ENCODE measurements around the gene WDR20.

WDR20 gene

DNA sequence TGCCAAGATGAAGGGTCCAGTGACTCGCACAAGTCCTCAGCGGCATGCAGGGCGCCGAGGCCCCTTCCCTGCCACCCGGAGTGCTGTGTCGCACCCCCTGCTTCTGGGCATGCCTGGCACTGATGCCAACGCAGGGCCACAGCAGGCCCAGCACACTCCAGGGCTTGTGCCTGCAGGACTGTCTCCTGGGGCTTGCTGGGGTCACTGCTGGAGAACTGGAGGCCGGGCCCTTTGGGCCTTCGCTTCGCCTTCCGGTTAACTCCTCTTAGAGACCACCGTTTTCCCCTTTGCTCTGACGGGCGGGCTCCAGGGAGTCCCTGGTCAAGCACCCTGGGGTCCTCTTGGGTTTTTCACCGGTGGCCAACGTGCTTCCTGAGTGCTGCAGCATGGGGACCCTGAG is 79.6 kb downstream of the WDR20 start:
- DNase-seq (ENCODE audit: low read depth, low spot score), result no peak

DNA sequence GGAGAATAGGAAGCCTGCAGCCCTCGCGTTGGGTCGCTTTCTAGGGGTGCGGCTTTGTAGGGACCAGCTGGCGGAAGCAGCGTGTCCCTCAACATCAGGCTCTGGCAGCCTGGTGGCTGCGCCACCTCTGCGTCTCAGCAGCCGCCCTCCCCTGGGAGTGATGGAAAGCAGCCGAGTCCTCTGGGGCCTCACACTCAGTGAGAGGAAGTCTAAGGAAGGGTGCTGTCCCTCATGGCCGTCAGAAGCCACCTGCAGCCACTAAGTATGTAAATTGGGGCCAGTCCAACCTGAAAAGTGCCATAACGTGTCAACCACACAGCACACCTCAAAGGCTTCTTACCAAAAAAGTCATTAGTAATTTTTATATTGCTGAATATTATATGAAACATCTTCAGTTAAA is 80.3 kb downstream of the WDR20 start:
- no peak for DNase-seq (ENCODE audit: low read depth, low spot score)

GRCh38 chr14:102221026-102221425 is 81.3 kb downstream of the WDR20 start:
- DNase-seq (ENCODE audit: low read depth, low spot score), result no peak

DNA sequence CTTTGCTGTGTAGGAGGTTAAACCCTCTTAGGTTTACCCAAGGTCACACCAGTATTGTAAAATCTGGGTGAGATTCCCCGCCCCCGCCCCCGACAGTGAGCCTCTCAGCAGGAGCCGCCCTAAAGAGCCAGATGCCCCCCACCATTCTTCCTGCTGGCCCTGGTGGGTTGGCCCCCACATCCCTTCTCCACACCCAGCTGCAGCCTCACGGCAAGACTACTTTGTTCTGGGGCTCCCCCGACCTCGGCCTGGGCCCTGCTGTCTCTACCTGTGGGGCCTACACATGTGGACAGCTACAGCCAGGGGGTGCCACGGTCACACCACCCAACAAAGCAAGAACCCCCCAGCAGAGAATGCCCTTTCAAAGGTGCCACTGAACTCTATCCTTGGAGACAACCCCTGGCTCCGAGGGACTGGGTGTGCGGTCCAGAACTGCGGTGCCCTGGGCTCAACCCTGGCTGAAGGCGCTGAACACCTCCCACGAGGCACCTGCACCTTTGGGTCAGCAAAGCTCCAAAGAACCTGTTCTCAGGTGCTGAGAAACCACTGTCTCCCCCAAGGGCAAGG is 82.4 kb downstream of the WDR20 start:
- DNase-seq (ENCODE audit: low read depth, low spot score), result no peak

GRCh38 chr14:102222751-102223150 is 83.1 kb downstream of the WDR20 start:
- DNase-seq (ENCODE audit: low read depth, low spot score), result no peak

- DNase-seq (ENCODE audit: low read depth, low spot score), result no peak
Observed at GRCh38 chr14:102223682-102224081, 84.0 kb downstream of the WDR20 start.

DNA sequence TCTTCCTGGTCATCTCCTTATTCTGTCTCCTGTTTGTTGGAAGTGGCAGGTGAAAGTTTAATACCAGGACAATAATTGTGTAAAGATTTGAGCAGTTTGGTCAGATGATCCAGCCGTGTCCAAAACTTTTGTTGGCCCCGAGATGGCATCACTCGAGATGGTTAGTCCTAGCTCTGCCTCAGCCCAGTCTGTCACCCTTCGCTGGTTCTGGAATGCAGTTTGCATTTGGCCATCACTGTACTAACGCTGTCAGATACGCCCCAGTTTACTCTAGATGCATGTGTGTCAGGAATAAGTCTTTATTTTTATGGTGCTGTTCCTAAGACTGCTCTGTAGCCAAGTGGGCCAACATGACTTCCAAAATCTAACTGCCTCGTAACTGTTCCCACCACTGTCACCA is 85.7 kb downstream of the WDR20 start:
- DNase-seq (ENCODE audit: low read depth, low spot score), result no peak

DNA sequence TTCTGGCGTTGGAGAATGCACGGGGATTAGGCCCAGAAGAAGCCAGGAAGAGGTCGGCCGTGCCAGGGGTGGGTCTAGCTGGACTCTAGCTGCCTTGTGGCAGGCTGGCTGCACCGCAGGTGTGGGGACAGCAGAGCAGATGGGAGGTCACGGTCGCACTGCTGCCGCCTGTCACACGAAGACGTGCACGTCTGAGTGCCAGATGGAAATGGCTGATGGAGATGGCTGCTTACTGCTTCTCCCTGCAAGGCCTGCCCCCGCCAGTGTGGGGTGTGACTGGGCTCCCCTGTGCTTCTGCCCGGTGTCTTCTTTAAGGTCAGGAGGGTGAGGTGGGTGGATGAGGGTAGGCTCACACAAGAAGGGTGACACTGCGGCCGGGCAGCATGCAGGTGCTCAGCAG is 86.2 kb downstream of the WDR20 start:
- no peak for DNase-seq (ENCODE audit: low read depth, low spot score)

GRCh38 chr14:102226356-102227125 is 86.8 kb downstream of the WDR20 start:
- no peak for DNase-seq (ENCODE audit: low read depth, low spot score)

DNA sequence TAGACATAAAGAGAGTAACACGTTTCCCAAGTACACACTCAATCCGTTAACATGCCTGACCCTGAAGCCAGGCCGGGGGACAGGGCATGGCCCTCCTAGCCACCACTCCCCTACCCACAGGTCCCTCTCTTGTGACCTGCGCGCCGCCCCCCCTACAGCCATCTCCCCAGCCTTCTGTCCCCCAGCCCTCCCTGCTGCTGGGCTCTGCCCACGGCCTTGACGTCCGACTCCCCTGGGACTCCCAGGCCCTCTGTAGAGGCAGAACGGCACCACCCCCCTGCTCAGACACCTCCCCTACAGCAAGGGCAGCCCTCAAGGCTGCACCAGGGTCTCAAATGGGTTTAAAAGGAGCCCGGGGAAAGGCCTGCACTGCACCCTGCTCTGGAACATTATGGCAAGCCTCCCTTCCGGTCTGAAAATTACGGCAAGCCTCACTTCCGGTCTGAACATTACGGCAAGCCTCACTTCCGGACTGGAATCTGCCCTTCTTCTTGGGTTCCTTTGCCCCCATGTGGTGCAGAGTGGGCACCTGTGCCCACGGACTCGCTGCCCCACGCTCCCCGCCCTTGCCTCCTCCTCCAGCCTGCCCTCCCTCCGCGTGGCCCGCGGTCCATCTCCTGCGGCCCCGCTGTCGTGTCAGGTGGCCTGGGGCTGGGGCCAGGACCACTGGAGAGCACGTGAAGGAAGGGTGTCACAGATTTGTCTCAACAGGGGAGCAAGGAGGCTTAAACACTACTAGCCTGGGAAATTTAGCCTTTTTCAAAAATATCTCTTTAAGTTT is 87.7 kb downstream of the WDR20 start:
- no peak for DNase-seq (ENCODE audit: low read depth, low spot score)

DNA sequence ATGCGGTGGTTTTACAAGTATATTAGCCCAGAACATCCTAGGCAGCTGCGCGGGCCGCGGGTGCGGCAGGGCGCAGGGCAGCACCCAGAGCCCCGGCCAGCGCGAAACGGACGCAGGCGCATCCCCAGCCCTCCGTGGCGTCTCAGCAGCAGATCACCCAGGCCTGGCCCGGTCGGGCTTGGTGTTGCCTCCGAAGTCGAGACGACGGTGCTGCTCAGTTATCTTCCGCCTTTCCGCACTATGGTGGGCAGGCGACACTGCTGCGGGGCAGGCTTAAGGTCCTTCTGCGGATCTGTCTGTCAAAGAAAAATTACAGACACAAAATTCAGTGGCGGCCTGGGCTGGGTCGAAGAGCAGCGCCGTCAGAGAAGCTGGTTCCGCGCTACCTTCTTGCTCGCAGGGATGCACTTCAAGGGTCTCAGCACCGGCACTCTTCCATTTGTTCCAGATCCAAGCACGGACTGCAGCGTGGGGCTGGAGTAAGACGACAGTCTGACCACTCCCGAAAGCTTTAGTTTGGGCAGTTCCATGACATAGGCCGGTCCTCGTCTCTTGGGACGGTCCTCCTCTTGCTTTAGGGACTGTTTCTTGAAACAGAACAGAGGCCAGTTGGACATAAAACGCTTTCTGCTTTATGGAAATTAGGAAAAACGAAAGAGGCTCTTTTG is 89.5 kb downstream of the WDR20 start:
- no peak for DNase-seq (ENCODE audit: low read depth, low spot score)

- no peak for DNase-seq (ENCODE audit: low read depth, low spot score)
Observed at GRCh38 chr14:102229739-102230092, 90.0 kb downstream of the WDR20 start.

GRCh38 chr14:102230481-102231210 is 90.9 kb downstream of the WDR20 start:
- no peak for DNase-seq (ENCODE audit: low read depth, low spot score)

- no peak for DNase-seq (ENCODE audit: low read depth, low spot score)
Observed at GRCh38 chr14:102231476-102232347, 92.0 kb downstream of the WDR20 start.

GRCh38 chr14:102232348-102232625 is 92.6 kb downstream of the WDR20 start:
- DNase-seq (ENCODE audit: low read depth, low spot score), result no peak

- no peak for DNase-seq (ENCODE audit: low read depth, low spot score)
Observed at GRCh38 chr14:102233081-102233480, 93.4 kb downstream of the WDR20 start.

GRCh38 chr14:102234331-102235264 is 94.9 kb downstream of the WDR20 start:
- DNase-seq (ENCODE audit: low read depth, low spot score), result no peak

GRCh38 chr14:102235275-102235897 is 95.7 kb downstream of the WDR20 start:
- no peak for DNase-seq (ENCODE audit: low read depth, low spot score)

- DNase-seq (ENCODE audit: low read depth, low spot score), result no peak
Observed at GRCh38 chr14:102236026-102236425, 96.3 kb downstream of the WDR20 start.
